B cell (primary cell): ENCODE measurements around the gene PRELID1. TPM values are rescaled to one million over a fixed set of nuclear protein-coding genes. Genes with fewer than 3 reads are reported as not detected.

Experiments used
- ATAC-seq: fragments of 200-7000 bp; cut with Tn5 transposase; one replicate; pipeline ENCODE4 v1.10.0; 2021; ENCODE audit warnings: low read depth, mild to moderate bottlenecking, moderate number of reproducible peaks, moderate library complexity
- CTCF ChIA-PET: fragments of 350-600 bp; sonication (Branson Sonifier 250); formaldehyde crosslinking; loops from one replicate; lab custom pipeline; 2021; ENCODE audit warnings: antibody characterized with exemption, inconsistent platforms; lab: Charles Lee
- POLR2A ChIA-PET: fragments of 350-600 bp; sonication (Branson Sonifier 250); formaldehyde crosslinking; loops from one replicate; lab custom pipeline; 2021; ENCODE audit warnings: antibody characterized with exemption; lab: Charles Lee
- DNase-seq: peaks from one replicate; pipeline ENCODE4 v3.0.0; 2013
- H2AFZ ChIP-seq: 2 replicates; pipeline ENCODE4 v1.6.1; 2012; ENCODE audit warnings: mild to moderate bottlenecking, low read depth, low read length; ENCODE audit not compliant: insufficient read depth, poor library complexity, severe bottlenecking
- H3K27ac ChIP-seq, 2 donors: 1 replicate in 1 of 2; 2 replicates in 1 of 2; pipeline ENCODE4 v1.5.1; 2012 to 2013; ENCODE audit warnings: low read length in 2 of 2, mild to moderate bottlenecking in 2 of 2, moderate library complexity in 1 of 2
- H3K27me3 ChIP-seq, 4 experiments: fragments of 200-600 bp in 1 of 4; sonication (generic) in 1 of 4; replicated peaks in 1 of 4; 1 replicate in 2 of 4; 2 replicates in 2 of 4; pipeline versions ENCODE4 v1.6.1 to v1.7.0; 2013 to 2016; ENCODE audit warnings: low read length in 3 of 4, mild to moderate bottlenecking in 2 of 4, mixed read lengths in 1 of 4, moderate library complexity in 1 of 4; ENCODE audit not compliant: insufficient read depth in 4 of 4, control insufficient read depth in 3 of 4; ENCODE audit errors: control extremely low read depth in 1 of 4
- H3K36me3 ChIP-seq, 2 experiments: replicated peaks in 1 of 2; 1 replicate in 1 of 2; 2 replicates in 1 of 2; pipeline versions ENCODE4 v1.6.1 to v1.7.1; 2013; ENCODE audit warnings: low read length in 1 of 2; ENCODE audit not compliant: insufficient read depth in 2 of 2, control insufficient read depth in 1 of 2; ENCODE audit errors: control extremely low read depth in 1 of 2, extremely low read depth in 1 of 2
- H3K4me1 ChIP-seq, 2 donors: fragments of 200-600 bp in 1 of 2; sonication (generic) in 1 of 2; 1 replicate in 1 of 2; 2 replicates in 1 of 2; pipeline versions ENCODE4 v1.5.1 to v1.6.1; 2013 to 2017; ENCODE audit warnings: low read length in 2 of 2; ENCODE audit not compliant: control insufficient read depth in 2 of 2, insufficient read depth in 2 of 2
- H3K4me2 ChIP-seq: replicated peaks from 2 replicates; pipeline ENCODE3; 2012; ENCODE audit warnings: mild to moderate bottlenecking, low read depth, low read length; ENCODE audit not compliant: poor library complexity, severe bottlenecking
- H3K4me3 ChIP-seq, 5 experiments: fragments of 200-600 bp in 1 of 5; sonication (generic) in 1 of 5; 1 replicate in 3 of 5; 2 replicates in 2 of 5; pipeline versions ENCODE4 v1.5.1 to v1.7.0; 2011 to 2016; ENCODE audit warnings: low read length in 4 of 5, mild to moderate bottlenecking in 4 of 5, low read depth in 2 of 5, control low read depth in 1 of 5, moderate library complexity in 1 of 5; ENCODE audit not compliant: insufficient read depth in 1 of 5; ENCODE audit errors: control extremely low read depth in 1 of 5, extremely low read depth in 1 of 5
- H3K79me2 ChIP-seq: fragments of 200-600 bp; sonication (generic); one replicate; pipeline ENCODE4 v1.6.0; 2016; ENCODE audit warnings: low read length; ENCODE audit not compliant: control insufficient read depth, insufficient read depth
- H3K9ac ChIP-seq: fragments of 200-600 bp; sonication (generic); 2 replicates; pipeline ENCODE4 v1.6.1; 2017; ENCODE audit warnings: mild to moderate bottlenecking, low read length, moderate library complexity
- H3K9me3 ChIP-seq, 3 donors: one replicate each; pipeline versions ENCODE4 v1.6.1 to v1.7.1; 2013; ENCODE audit warnings: low read length in 2 of 3; ENCODE audit not compliant: control insufficient read depth in 2 of 3, insufficient read depth in 1 of 3; ENCODE audit errors: control extremely low read depth in 1 of 3
- H4K20me1 ChIP-seq: 2 replicates; pipeline ENCODE4 v1.6.0; 2012; ENCODE audit warnings: mild to moderate bottlenecking, low read length; ENCODE audit not compliant: insufficient read depth, control insufficient read depth, poor library complexity, severe bottlenecking
- H3K27ac Mint-ChIP-seq: one replicate; pipeline ENCODE4 v1.8.0; 2021; ENCODE audit warnings: mixed read lengths
- H3K27me3 Mint-ChIP-seq: one replicate; pipeline ENCODE4 v1.8.0; 2021; ENCODE audit warnings: mixed read lengths
- H3K4me1 Mint-ChIP-seq: one replicate; pipeline ENCODE4 v1.8.0; 2021; ENCODE audit warnings: mixed read lengths
- H3K4me3 Mint-ChIP-seq: one replicate; pipeline ENCODE4 v1.8.0; 2021; ENCODE audit warnings: mixed read lengths
- H3K9me3 Mint-ChIP-seq: one replicate; pipeline ENCODE4 v1.8.0; 2022; ENCODE audit warnings: mixed read lengths; ENCODE audit not compliant: insufficient read depth
- EZH2 ChIP-seq: IDR thresholded peaks from 2 replicates; pipeline ENCODE4 v1.6.1; 2012; ENCODE audit warnings: borderline replicate concordance, low read depth, mild to moderate bottlenecking, moderate library complexity, low read length; ENCODE audit not compliant: insufficient read depth, poor library complexity, severe bottlenecking
- WGBS: methylation state at CpG from one replicate; pipeline ENCODE4 v1.1.5; 2013; ENCODE audit warnings: missing lambda C conversion rate; ENCODE audit not compliant: insufficient coverage; 5-methylcytosine and 5-hydroxymethylcytosine counted together
- intact Hi-C: fragments of 100-400 bp; cut with micrococcal nuclease; formaldehyde crosslinking; loops from one replicate; pipeline ENCODE4 v1.10.0; 2022
- polyA plus RNA-seq: library from polyadenylated mRNA; depleted of rRNA; stranded (reverse); fragments of >200 nt; gene quantifications from 2 replicates; pipeline ENCODE4 v1.2.3, GENCODE V29; 2012
- total RNA-seq, 2 donors: library from RNA; stranded (reverse); fragments of 120-200 nt in 1 of 2; gene quantifications; 1 replicate in 1 of 2; 2 replicates in 1 of 2; pipeline versions ENCODE4 v1.2.3 to v1.2.4, GENCODE V29; 2013 to 2022
- TF ChIP-seq, protein P1 (sequence below): fragments of 200-600 bp; IDR thresholded peaks from one replicate; pipeline ENCODE4 v1.8.0; 2022; ENCODE audit warnings: antibody characterized with exemption, mild to moderate bottlenecking

Gene PRELID1
- total and polyA plus RNA-seq, 2 donors (not counting 1 experiment from before 2014, with no cell fraction given): 71.7 to 86.8 TPM

DNA sequence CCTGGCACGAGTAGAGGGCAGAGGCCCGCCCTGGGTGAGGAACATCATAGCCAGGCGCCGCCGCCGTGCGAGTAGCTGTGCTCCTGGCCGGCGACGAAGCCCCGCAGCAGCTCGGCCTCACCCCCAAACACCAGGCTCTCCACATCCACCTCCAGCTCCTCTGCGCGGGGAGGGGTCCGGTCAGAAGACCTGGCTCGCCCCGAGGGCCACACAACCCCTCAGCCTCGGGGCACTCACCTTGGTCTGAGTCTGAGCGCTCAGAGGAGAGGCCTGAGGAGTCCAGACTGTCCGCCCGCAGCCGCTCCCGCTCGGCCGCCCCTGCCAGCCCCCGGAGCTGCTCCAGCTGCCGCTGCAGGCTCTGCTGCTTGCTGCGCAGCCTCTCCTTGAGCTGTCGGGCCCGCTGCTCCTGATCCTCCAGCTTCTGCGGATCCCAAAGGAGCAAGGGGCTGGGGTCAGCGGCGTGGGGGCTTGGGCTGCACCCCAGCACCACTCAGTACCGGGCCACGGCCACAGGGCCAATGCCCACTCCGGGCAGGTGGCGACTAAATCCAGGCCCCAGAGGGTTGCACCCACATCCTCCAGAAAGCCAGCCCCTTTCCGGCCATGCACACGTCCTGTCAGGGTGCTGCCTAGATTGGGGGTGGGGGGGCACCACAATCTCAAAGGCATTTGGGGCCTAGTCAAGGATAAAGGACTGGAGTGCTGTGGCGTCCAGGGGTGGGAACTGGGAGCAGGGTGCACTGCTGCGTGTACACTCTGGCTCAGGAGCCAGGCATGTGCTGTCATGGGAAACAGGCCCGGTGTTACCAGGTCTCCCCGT is 4.2 kb downstream of the PRELID1 start:
- H3K4me1 Mint-ChIP-seq: peaks cover 71% of the 10 kb centered on the region
- H3K27me3 Mint-ChIP-seq: no peaks in the 10 kb centered on the region
- WGBS: 81% methylated on average over 42 of the region's 43 CpGs
- ChIA-PET POLR2A (no interaction called here), CTCF (interaction anchor here (1.4 to 4.9 kb wide), 3 partner anchors 11 to 150 kb away, joined by 4 to 34 read pairs (median 6); no protein-coding TSS in a partner anchor)
- TF ChIP-seq, protein P1, sequence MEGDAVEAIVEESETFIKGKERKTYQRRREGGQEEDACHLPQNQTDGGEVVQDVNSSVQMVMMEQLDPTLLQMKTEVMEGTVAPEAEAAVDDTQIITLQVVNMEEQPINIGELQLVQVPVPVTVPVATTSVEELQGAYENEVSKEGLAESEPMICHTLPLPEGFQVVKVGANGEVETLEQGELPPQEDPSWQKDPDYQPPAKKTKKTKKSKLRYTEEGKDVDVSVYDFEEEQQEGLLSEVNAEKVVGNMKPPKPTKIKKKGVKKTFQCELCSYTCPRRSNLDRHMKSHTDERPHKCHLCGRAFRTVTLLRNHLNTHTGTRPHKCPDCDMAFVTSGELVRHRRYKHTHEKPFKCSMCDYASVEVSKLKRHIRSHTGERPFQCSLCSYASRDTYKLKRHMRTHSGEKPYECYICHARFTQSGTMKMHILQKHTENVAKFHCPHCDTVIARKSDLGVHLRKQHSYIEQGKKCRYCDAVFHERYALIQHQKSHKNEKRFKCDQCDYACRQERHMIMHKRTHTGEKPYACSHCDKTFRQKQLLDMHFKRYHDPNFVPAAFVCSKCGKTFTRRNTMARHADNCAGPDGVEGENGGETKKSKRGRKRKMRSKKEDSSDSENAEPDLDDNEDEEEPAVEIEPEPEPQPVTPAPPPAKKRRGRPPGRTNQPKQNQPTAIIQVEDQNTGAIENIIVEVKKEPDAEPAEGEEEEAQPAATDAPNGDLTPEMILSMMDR: no peak
- no peak for TF ChIP-seq EZH2
- H3K27me3 ChIP-seq: no peaks in the 10 kb centered on the region
- no peak for ATAC-seq
- H3K9me3 ChIP-seq: peaks cover 0 to 2% (median 0%) of the 10 kb centered on the region in 3 donors
- peak overlapping the region; percentile 13 for H3K9ac ChIP-seq
- H3K27ac Mint-ChIP-seq: no peak overlapping the region
- H3K4me3 Mint-ChIP-seq: no peak overlapping the region
- H3K4me3 ChIP-seq: peak overlapping the region in 1 of 5 experiments; percentile 30
- no peaks in the 10 kb centered on the region for H3K9me3 Mint-ChIP-seq
- intact Hi-C loops: no loop called here
- no peak overlapping the region for H2AFZ ChIP-seq
- DNase-seq: no peak
- peaks cover 2 to 28% of the 10 kb centered on the region in 2 experiments for H3K36me3 ChIP-seq
- peak overlapping the region; percentile 39 for H3K4me2 ChIP-seq
- peak overlapping the region in 1 of 2 donors; percentile 43 for H3K27ac ChIP-seq
- H3K4me1 ChIP-seq: peaks cover 56 to 76% of the 10 kb centered on the region in 2 donors
- peaks cover 44% of the 10 kb centered on the region for H3K79me2 ChIP-seq
- peaks cover 59% of the 10 kb centered on the region for H4K20me1 ChIP-seq

DNA sequence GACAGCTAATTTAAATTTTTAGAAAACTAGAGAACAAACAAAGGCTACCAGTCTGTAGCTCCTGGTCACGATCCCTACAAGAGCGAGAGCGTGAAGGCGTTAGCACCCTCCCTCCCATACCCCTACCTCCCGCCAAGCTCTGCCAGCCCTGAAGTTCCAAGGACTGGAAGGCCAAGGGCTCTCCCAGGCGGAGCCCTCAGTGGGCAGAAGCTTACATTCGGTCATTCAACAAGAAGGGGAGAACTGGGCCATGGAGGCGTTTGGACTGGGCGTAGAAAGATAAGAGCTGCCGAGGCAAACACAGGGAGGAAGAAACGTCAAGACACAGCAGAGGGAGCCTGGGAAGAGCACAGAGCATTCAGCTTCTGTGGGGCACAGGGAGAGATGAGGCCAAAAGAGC is 5.1 kb downstream of the PRELID1 start:
- 96% methylated on average over 11 of the region's 11 CpGs for WGBS
- Histone ChIP-seq H3K36me3 (peaks cover 2 to 28% of the 10 kb centered on the region in 2 experiments), H3K27me3 (no peaks in the 10 kb centered on the region), H3K4me1 (peaks cover 59 to 79% of the 10 kb centered on the region in 2 donors), H3K9me3 (peaks cover 0 to 2% (median 0%) of the 10 kb centered on the region in 3 donors), H3K4me2 (peak overlapping the region; percentile 99), H2AFZ (no peak overlapping the region), H3K4me3 (no peak overlapping the region), H3K79me2 (peaks cover 36% of the 10 kb centered on the region), H3K9ac (no peak overlapping the region), H3K27ac (no peak overlapping the region), H4K20me1 (peaks cover 68% of the 10 kb centered on the region)
- no peak overlapping the region for H3K4me3 Mint-ChIP-seq
- ChIA-PET POLR2A (no interaction called here), CTCF (interaction anchor here (1.0 to 4.9 kb wide), 15 partner anchors 8 to 194 kb away, joined by 3 to 34 read pairs (median 6); partner anchors contain the start of gene LMAN2)
- intact Hi-C loops: no loop called here
- TF ChIP-seq, protein P1: no peak
- no peak for TF ChIP-seq EZH2
- H3K27ac Mint-ChIP-seq: peak overlapping the region; percentile 22
- DNase-seq (no peak), ATAC-seq (no peak)
- H3K4me1 Mint-ChIP-seq: peaks cover 71% of the 10 kb centered on the region
- no peaks in the 10 kb centered on the region for H3K27me3 Mint-ChIP-seq
- no peaks in the 10 kb centered on the region for H3K9me3 Mint-ChIP-seq
